ENCODE measurements around the gene CXCL9. TPM values are rescaled to one million over a fixed set of nuclear protein-coding genes. Genes with fewer than 3 reads are reported as not detected.

Gene CXCL9
- total RNA-seq, 1 donor from 2014 or later: not detected

GRCh38 chr4:76010576-76010975 lies 3.3 kb upstream of the CXCL9 start:
- H3K4me3 Mint-ChIP-seq: no peak overlapping the region
- no peaks in the 10 kb centered on the region for H3K9me3 Mint-ChIP-seq
- no peaks in the 10 kb centered on the region for H3K36me3 Mint-ChIP-seq (ENCODE audit: low read depth)
- H3K27ac Mint-ChIP-seq (ENCODE audit: unreplicated experiment): no peak overlapping the region
- TF ChIP-seq, protein P1, sequence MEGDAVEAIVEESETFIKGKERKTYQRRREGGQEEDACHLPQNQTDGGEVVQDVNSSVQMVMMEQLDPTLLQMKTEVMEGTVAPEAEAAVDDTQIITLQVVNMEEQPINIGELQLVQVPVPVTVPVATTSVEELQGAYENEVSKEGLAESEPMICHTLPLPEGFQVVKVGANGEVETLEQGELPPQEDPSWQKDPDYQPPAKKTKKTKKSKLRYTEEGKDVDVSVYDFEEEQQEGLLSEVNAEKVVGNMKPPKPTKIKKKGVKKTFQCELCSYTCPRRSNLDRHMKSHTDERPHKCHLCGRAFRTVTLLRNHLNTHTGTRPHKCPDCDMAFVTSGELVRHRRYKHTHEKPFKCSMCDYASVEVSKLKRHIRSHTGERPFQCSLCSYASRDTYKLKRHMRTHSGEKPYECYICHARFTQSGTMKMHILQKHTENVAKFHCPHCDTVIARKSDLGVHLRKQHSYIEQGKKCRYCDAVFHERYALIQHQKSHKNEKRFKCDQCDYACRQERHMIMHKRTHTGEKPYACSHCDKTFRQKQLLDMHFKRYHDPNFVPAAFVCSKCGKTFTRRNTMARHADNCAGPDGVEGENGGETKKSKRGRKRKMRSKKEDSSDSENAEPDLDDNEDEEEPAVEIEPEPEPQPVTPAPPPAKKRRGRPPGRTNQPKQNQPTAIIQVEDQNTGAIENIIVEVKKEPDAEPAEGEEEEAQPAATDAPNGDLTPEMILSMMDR (conservative IDR thresholded peaks at IDR 0.05): no peak
- peaks cover 20% of the 10 kb centered on the region for H3K27me3 Mint-ChIP-seq (ENCODE audit: low read depth)
- H3K4me1 Mint-ChIP-seq: no peaks in the 10 kb centered on the region
- no peak for DNase-seq (ENCODE audit: low read depth, low spot score)

- H3K27ac Mint-ChIP-seq (ENCODE audit: unreplicated experiment): no peak overlapping the region
- no peaks in the 10 kb centered on the region for H3K36me3 Mint-ChIP-seq (ENCODE audit: low read depth)
- H3K27me3 Mint-ChIP-seq (ENCODE audit: low read depth): peaks cover 20% of the 10 kb centered on the region
- DNase-seq (ENCODE audit: low read depth, low spot score): no peak
- H3K4me1 Mint-ChIP-seq: no peaks in the 10 kb centered on the region
- H3K9me3 Mint-ChIP-seq: no peaks in the 10 kb centered on the region
- TF ChIP-seq, protein P1 (conservative IDR thresholded peaks at IDR 0.05): no peak
- H3K4me3 Mint-ChIP-seq: no peak overlapping the region
Observed at GRCh38 chr4:76009311-76009710, 2.0 kb upstream of the CXCL9 start.

GRCh38 chr4:76003620-76004019 lies 3.7 kb downstream of the CXCL9 start:
- Mint-ChIP-seq H3K4me3 (no peak overlapping the region), H3K27me3 (ENCODE audit: low read depth) (peaks cover 24% of the 10 kb centered on the region), H3K4me1 (no peaks in the 10 kb centered on the region), H3K27ac (ENCODE audit: unreplicated experiment) (no peak overlapping the region), H3K36me3 (ENCODE audit: low read depth) (no peaks in the 10 kb centered on the region), H3K9me3 (no peaks in the 10 kb centered on the region)
- TF ChIP-seq, protein P1 (conservative IDR thresholded peaks at IDR 0.05): no peak
- no peak for DNase-seq (ENCODE audit: low read depth, low spot score)

DNA sequence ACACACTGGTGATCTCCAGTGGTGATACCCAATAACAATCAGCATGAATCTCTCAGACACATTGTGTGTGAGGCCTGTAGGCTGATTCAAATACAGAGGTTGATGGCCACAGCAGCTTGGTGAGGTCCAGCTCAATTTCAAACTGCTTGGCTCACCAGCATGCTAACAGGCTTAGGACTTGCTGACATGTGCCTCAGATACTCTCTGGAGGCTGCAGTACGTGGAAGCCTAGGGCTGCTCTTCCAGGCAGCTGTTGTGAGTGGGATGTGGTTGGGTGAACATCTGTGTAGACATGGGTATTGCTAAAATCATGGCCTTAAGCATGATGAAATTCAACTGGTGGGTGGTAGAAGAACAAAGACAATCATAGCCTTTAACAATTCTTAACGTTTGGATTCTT lies 4.3 kb downstream of the CXCL9 start:
- DNase-seq (ENCODE audit: low read depth, low spot score): no peak
- peaks cover 22% of the 10 kb centered on the region for H3K27me3 Mint-ChIP-seq (ENCODE audit: low read depth)
- TF ChIP-seq, protein P1 (conservative IDR thresholded peaks at IDR 0.05): no peak
- no peak overlapping the region for H3K27ac Mint-ChIP-seq (ENCODE audit: unreplicated experiment)
- H3K4me1 Mint-ChIP-seq: no peaks in the 10 kb centered on the region
- H3K36me3 Mint-ChIP-seq (ENCODE audit: low read depth): no peaks in the 10 kb centered on the region
- no peak overlapping the region for H3K4me3 Mint-ChIP-seq
- H3K9me3 Mint-ChIP-seq: no peaks in the 10 kb centered on the region

GRCh38 chr4:76002176-76002575 lies 5.1 kb downstream of the CXCL9 start:
- H3K27me3 Mint-ChIP-seq (ENCODE audit: low read depth): peaks cover 16% of the 10 kb centered on the region
- H3K36me3 Mint-ChIP-seq (ENCODE audit: low read depth): no peaks in the 10 kb centered on the region
- no peaks in the 10 kb centered on the region for H3K4me1 Mint-ChIP-seq
- no peaks in the 10 kb centered on the region for H3K9me3 Mint-ChIP-seq
- H3K4me3 Mint-ChIP-seq: no peak overlapping the region
- no peak overlapping the region for H3K27ac Mint-ChIP-seq (ENCODE audit: unreplicated experiment)
- TF ChIP-seq, protein P1 (conservative IDR thresholded peaks at IDR 0.05): no peak
- DNase-seq (ENCODE audit: low read depth, low spot score): no peak

DNA sequence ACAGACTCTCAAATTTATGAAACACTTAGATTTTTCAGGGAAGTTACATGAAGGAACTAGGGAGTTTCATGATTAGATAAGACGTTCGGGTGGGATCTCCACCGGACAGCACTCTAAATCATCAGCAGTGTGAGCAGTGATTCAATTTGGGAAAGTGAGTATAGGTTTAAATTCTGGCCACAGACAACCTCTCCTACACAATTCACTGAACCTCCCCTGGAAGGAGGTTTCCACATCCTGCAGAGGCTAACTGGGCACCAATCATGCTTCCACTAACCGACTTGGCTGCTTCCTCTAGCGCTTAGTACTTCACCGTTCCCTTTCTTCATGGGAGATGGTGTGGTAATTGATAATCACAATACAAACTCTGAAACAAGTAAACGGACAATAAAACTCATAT lies 5.6 kb downstream of the CXCL9 start:
- TF ChIP-seq, protein P1 (conservative IDR thresholded peaks at IDR 0.05): no peak
- no peak for DNase-seq (ENCODE audit: low read depth, low spot score)
- Mint-ChIP-seq H3K27ac (ENCODE audit: unreplicated experiment) (no peak overlapping the region), H3K4me3 (no peak overlapping the region), H3K36me3 (ENCODE audit: low read depth) (no peaks in the 10 kb centered on the region), H3K4me1 (no peaks in the 10 kb centered on the region), H3K9me3 (no peaks in the 10 kb centered on the region), H3K27me3 (ENCODE audit: low read depth) (peaks cover 14% of the 10 kb centered on the region)

Data from neural crest cell (in vitro differentiated cells).